K562 (cell line): ENCODE data around the gene APBA2. TPM values are rescaled to one million over a fixed set of nuclear protein-coding genes. Genes with fewer than 3 reads are reported as not detected.
A peak's percentile ranks its signal among the peaks of the same experiment; 100 is the strongest.

Experiments
- ATAC-seq: fragments of 200-7000 bp; cut with Tn5 transposase; 3 replicates; pipeline ENCODE4 v1.9.1; 2020; ENCODE audit warnings: moderate library complexity
- BruUV-seq: library from RNA; stranded (reverse); fragments of 400-500 nt; replicated peaks from 2 replicates; lab custom pipeline; 2021; lab: Mats Ljungman, UMichigan
- CTCF ChIA-PET: fragments of 300-600 bp; formaldehyde crosslinking; extraction: SDS; loops from one replicate; lab custom pipeline; 2021; ENCODE audit warnings: low intra/inter-chr PET ratio; lab: Yijun Ruan, JAX
- POLR2A ChIA-PET: fragments of 300-600, 350-650 bp; sonication (Branson Sonifier 250); formaldehyde crosslinking; extraction: SDS; loops from one replicate; lab custom pipeline; 2021; ENCODE audit warnings: antibody characterized with exemption, inconsistent platforms; lab: Yijun Ruan, JAX
- DNase-seq, 4 experiments: peaks; one replicate each; pipeline versions ENCODE4 v3.0.0 to v3.0.0-alpha.2; 2011 to 2018; ENCODE audit warnings: low spot score in 3 of 4, mixed read lengths in 3 of 4; ENCODE audit errors: extremely low read depth in 1 of 4
- FAIRE-seq: peaks from 2 replicates; lab custom pipeline; 2011; peaks lifted over from hg19 to GRCh38; lab: Jason Lieb, UNC
- H2AFZ ChIP-seq: 2 replicates; pipeline ENCODE4 v1.6.0; 2011; ENCODE audit warnings: low read depth, low read length, control low read depth, inconsistent platforms
- H3K27ac ChIP-seq: fragments of 200-600 bp; 3 replicates; pipeline ENCODE4 v1.8.0; 2011; ENCODE audit warnings: low read depth, mild to moderate bottlenecking, control low read depth, inconsistent platforms, low read length, moderate library complexity, mixed read lengths; ENCODE audit errors: extremely low read depth
- H3K27me3 ChIP-seq, 2 experiments: fragments of 300-600 bp in 1 of 2; 2 replicates in 1 of 2; 3 replicates in 1 of 2; pipeline versions ENCODE4 v1.6.0 to v1.8.0; 2011; ENCODE audit warnings: inconsistent platforms in 2 of 2, low read length in 2 of 2, mild to moderate bottlenecking in 1 of 2, mixed read lengths in 1 of 2, moderate library complexity in 1 of 2; ENCODE audit not compliant: control insufficient read depth in 2 of 2, insufficient read depth in 2 of 2
- H3K36me3 ChIP-seq: fragments of 300-600 bp; 3 replicates; pipeline ENCODE4 v1.8.0; 2011; ENCODE audit warnings: mild to moderate bottlenecking, low read length, inconsistent platforms; ENCODE audit not compliant: control insufficient read depth, insufficient read depth
- H3K4me1 ChIP-seq, 2 experiments: fragments of 200-600 bp in 1 of 2; replicated peaks in 1 of 2; 2 replicates in 1 of 2; 3 replicates in 1 of 2; pipeline versions ENCODE4 v1.5.1 to v1.8.0; 2011; ENCODE audit warnings: inconsistent platforms in 2 of 2, low read length in 2 of 2, mild to moderate bottlenecking in 1 of 2, mixed read lengths in 1 of 2, moderate library complexity in 1 of 2; ENCODE audit not compliant: control insufficient read depth in 2 of 2, insufficient read depth in 2 of 2
- H3K4me2 ChIP-seq: 2 replicates; pipeline ENCODE4 v1.6.1; 2011; ENCODE audit warnings: low read length, control low read depth, inconsistent platforms, mixed read lengths; ENCODE audit not compliant: insufficient read depth
- H3K4me3 ChIP-seq: fragments of 200-600 bp; sonication (generic), shearing (Covaris generic); 2 replicates; pipeline ENCODE4 v1.5.1; 2016; ENCODE audit warnings: control low read depth, inconsistent platforms
- H3K79me2 ChIP-seq: fragments of 200-600 bp; 3 replicates; pipeline ENCODE4 v1.8.0; 2011; ENCODE audit warnings: low read length, inconsistent platforms; ENCODE audit not compliant: control insufficient read depth, insufficient read depth
- H3K9ac ChIP-seq, 2 experiments: 2 replicates each; pipeline versions ENCODE4 v1.6.0 to v1.6.1; 2011; ENCODE audit warnings: low read depth in 2 of 2, low read length in 2 of 2, control low read depth in 1 of 2, inconsistent platforms in 1 of 2, mild to moderate bottlenecking in 1 of 2, mixed read lengths in 1 of 2; ENCODE audit not compliant: insufficient read depth in 1 of 2
- H3K9me1 ChIP-seq: one replicate; pipeline ENCODE4 v1.6.0; 2011; ENCODE audit warnings: inconsistent platforms, mild to moderate bottlenecking, low read length, moderate library complexity; ENCODE audit not compliant: control insufficient read depth, insufficient read depth
- H3K9me3 ChIP-seq: replicated peaks from 2 replicates; pipeline ENCODE4 v1.5.1; 2011; ENCODE audit warnings: low read depth, low read length, inconsistent platforms; ENCODE audit not compliant: control insufficient read depth, insufficient read depth
- H4K20me1 ChIP-seq: replicated peaks from 2 replicates; pipeline ENCODE4 v1.6.1; 2011; ENCODE audit warnings: low read length, inconsistent platforms, mixed read lengths; ENCODE audit not compliant: control insufficient read depth, insufficient read depth
- HLTF ChIP-seq: fragments of 450-650 bp; IDR thresholded peaks from 2 replicates; pipeline ENCODE4 v1.6.1; 2016
- MAFF ChIP-seq: IDR thresholded peaks from 2 replicates; pipeline ENCODE4 v1.6.1; 2012; ENCODE audit warnings: low read length, improper control_type of control experiment
- SIX5 ChIP-seq, 2 experiments: IDR thresholded peaks; 2 replicates each; pipeline ENCODE4 v1.6.1; 2011; ENCODE audit warnings: low read length in 2 of 2, borderline replicate concordance in 1 of 2, low read depth in 1 of 2, mild to moderate bottlenecking in 1 of 2, moderate library complexity in 1 of 2; ENCODE audit not compliant: insufficient read depth in 1 of 2
- ZNF347 ChIP-seq: fragments of 450-650 bp; formaldehyde crosslinking; IDR thresholded peaks from 2 replicates; pipeline ENCODE4 v1.4.0; 2020; ENCODE audit warnings: low read depth, mild to moderate bottlenecking, moderate library complexity
- WGBS: fragments of 100-300 bp; shearing (Covaris generic); methylation state at CpG from one replicate; pipeline ENCODE4 v1.1.6; 2016; ENCODE audit warnings: low coverage, mixed read lengths; ENCODE audit not compliant: insufficient coverage; ENCODE audit errors: missing lambda C conversion rate; 5-methylcytosine and 5-hydroxymethylcytosine counted together
- in situ Hi-C: fragments of 300-500 bp; cut with MboI; formaldehyde crosslinking; loops from 4 replicates; pipeline ENCODE4 v1.15.0; 2018; ENCODE audit warnings: inconsistent platforms, mixed read lengths
- intact Hi-C: fragments of 100-400 bp; cut with micrococcal nuclease; formaldehyde crosslinking; loops from 2 replicates; pipeline ENCODE4 v1.14.2; 2022
- polyA plus RNA-seq, 8 experiments: library from polyadenylated mRNA; depleted of rRNA in 4 of 8; stranded (reverse) in 5 of 8; unstranded in 3 of 8; fragments of >200 nt; fragmentation: Nextera tagmentation in 2 of 8; fragmentation: Illumina TruSeq in 1 of 8; extraction: Ambion mirVana in 2 of 8; extraction: Trizol in 1 of 8; gene quantifications; 2 replicates each; pipeline versions ENCODE4 v1.2.1 to v1.2.3, GENCODE V29; 2011 to 2014; ENCODE audit warnings: inconsistent platforms in 1 of 8, missing spikeins in 1 of 8
- total RNA-seq, 7 experiments: library from RNA; depleted of rRNA in 6 of 7; stranded (reverse); fragments of >200 nt in 6 of 7; fragmentation: Illumina TruSeq in 2 of 7; extraction: Trizol in 2 of 7; gene quantifications; 2 replicates each; pipeline versions ENCODE4 v1.2.1 to v1.2.3, GENCODE V29; 2011 to 2021; ENCODE audit warnings: low replicate concordance in 1 of 7
- TF ChIP-seq, protein P1 (sequence below): sonication (generic); formaldehyde crosslinking; IDR thresholded peaks from 2 replicates; pipeline ENCODE4 v1.8.1; 2022; ENCODE audit warnings: missing genetic modification reagents
- TF ChIP-seq, protein P2 (sequence below), 2 experiments: fragments of 450-650 bp in 1 of 2; sonication (generic) in 1 of 2; formaldehyde crosslinking in 1 of 2; IDR thresholded peaks in 1 of 2; conservative IDR thresholded peaks in 1 of 2; 2 replicates each; pipeline versions ENCODE4 v1.6.1 to v1.8.1; 2016 to 2023; ENCODE audit warnings: mild to moderate bottlenecking in 2 of 2, moderate library complexity in 2 of 2, inconsistent platforms in 1 of 2, missing genetic modification reagents in 1 of 2

Gene APBA2
- total and polyA plus RNA-seq, 9 of the 15 experiments (the other 6 are each of a cell fraction or from before 2014, with no cell fraction given), result 0.24 to 40.9 (median 25.2) TPM

DNA sequence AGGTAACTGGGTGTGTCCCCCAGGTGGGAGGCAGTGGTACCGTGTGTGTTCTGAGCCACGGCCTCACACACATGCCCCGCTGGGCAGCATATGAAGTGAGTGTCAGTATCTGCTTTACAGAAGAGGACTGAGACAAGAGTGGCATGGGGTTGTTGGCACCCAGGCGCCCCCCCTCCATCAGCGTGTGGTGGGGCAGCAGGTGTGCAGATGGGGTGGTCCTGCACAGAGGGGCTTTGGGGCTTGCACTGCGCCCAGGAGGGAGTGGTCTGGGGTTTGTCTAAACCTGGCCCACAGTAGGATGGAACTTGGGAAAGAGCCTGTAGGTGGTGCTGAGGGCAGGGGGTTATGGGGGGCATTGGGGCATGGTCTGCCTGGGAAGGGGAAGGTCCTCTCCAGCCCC, 176.0 kb downstream of the APBA2 start:
- Histone ChIP-seq H3K27ac (no peak overlapping the region), H2AFZ (no peak overlapping the region), H3K9ac (peak overlapping the region in 1 of 2 experiments; percentile 68; a peak in 2 of 4 replicates), H3K9me1 (no peaks in the 10 kb centered on the region), H3K4me1 (peaks cover 3 to 24% of the 10 kb centered on the region in 2 experiments; a peak in 4 of 5 replicates), H4K20me1 (peaks cover 26% of the 10 kb centered on the region), H3K9me3 (no peaks in the 10 kb centered on the region), H3K4me2 (no peak overlapping the region), H3K4me3 (no peak overlapping the region)
- DNase-seq (no peak), FAIRE-seq (no peak), ATAC-seq (no peak)
- in situ Hi-C loops, result no loop called here
- whole genome bisulfite sequencing, result 66% methylated on average over 4 of the region's 6 CpGs
- TF ChIP-seq, protein P1, sequence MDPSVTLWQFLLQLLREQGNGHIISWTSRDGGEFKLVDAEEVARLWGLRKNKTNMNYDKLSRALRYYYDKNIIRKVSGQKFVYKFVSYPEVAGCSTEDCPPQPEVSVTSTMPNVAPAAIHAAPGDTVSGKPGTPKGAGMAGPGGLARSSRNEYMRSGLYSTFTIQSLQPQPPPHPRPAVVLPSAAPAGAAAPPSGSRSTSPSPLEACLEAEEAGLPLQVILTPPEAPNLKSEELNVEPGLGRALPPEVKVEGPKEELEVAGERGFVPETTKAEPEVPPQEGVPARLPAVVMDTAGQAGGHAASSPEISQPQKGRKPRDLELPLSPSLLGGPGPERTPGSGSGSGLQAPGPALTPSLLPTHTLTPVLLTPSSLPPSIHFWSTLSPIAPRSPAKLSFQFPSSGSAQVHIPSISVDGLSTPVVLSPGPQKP, result no peak
- TF ChIP-seq ZNF347 (CRISPR knock-in tag), result no peak
- TF ChIP-seq HLTF, result no peak
- TF ChIP-seq SIX5 (IDR thresholded peaks at IDR 0.05; ENCODE audit: borderline replicate concordance in 1 of 2, insufficient read depth in 1 of 2, low read depth in 1 of 2, low read length in 2 of 2), result no peak
- TF ChIP-seq, protein P2, sequence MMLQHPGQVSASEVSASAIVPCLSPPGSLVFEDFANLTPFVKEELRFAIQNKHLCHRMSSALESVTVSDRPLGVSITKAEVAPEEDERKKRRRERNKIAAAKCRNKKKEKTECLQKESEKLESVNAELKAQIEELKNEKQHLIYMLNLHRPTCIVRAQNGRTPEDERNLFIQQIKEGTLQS (IDR thresholded peaks at IDR 0.05), result no peak
- TF ChIP-seq, protein P2 (CRISPR knock-in tag; conservative IDR thresholded peaks at IDR 0.05), result no peak
- TF ChIP-seq MAFF, result no peak
- TF ChIP-seq, all 486 proteins: peak for 0
- ChIA-PET CTCF (no interaction called here), POLR2A (interaction anchor here (1.0 kb wide), 1 partner anchor 14 kb away, joined by 3 read pairs; no protein-coding TSS in a partner anchor)
- H3K79me2 ChIP-seq, result peaks cover 2% of the 10 kb centered on the region; the same call in 2 of the 3 replicates
- no peaks in the 10 kb centered on the region for H3K36me3 ChIP-seq
- no peaks in the 10 kb centered on the region for H3K27me3 ChIP-seq
- intact Hi-C loops, result no loop called here
- BruUV-seq, result no TSS peak
